ENCODE results near the gene UQCRC2. TPM values are rescaled to one million over a fixed set of nuclear protein-coding genes. Genes with fewer than 3 reads are reported as not detected.

The UQCRC2 gene
- polyA plus RNA-seq, 2 of the 4 experiments (the other 2 are of a cell fraction): 237 to 295 TPM

DNA sequence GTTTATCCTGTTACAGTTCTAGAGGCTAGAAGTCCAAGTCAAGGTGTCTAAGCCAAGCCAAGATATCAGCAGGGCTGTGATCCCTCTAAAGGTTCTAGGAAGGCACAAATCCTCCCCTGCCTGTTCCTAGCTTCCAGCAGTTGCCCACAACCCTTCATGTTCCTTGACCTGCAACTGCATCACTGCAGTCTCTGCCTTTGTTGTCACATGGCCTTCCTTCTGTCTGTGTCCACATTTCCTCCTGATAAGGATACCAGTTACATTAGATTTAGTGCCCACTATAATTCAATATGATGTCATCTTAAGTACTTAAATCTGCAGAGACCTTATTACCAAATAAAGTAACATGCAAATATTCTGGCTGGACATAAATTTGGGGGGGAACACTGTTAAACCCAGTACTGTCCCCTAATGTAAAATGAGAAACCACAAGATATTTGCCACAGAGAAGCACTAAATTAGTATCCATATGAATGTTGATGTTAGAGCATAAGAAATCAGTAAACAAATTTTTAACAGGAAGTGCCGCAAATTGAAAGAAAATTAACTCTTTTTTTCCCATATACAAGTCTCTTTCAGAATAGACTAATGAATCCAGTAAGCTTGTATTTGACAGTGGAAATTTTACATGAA lies 4.7 kb downstream of the UQCRC2 start:
- DNase-seq (ENCODE audit: low read depth in 1 of 2, low spot score in 1 of 2) (no peak), FAIRE-seq (no peak), ATAC-seq (no peak)
- TF ChIP-seq KDM1A (IDR thresholded peaks at IDR 0.05; ENCODE audit: low read depth) (no peak), FOSL2 (IDR thresholded peaks at IDR 0.05) (no peak), FOSL2 (CRISPR knock-in tag; IDR thresholded peaks at IDR 0.05) (no peak), E2F6 (IDR thresholded peaks at IDR 0.05; ENCODE audit: borderline replicate concordance, low read depth) (no peak), HEYL (CRISPR knock-in tag; IDR thresholded peaks at IDR 0.05) (no peak), EHF (CRISPR knock-in tag; IDR thresholded peaks at IDR 0.05) (no peak), TP53 (CRISPR knock-in tag; IDR thresholded peaks at IDR 0.05) (no peak), FOSB (CRISPR knock-in tag; IDR thresholded peaks at IDR 0.05) (no peak), NR3C1 (IDR thresholded peaks at IDR 0.05) (no peak), CTCF (IDR thresholded peaks at IDR 0.05) (no peak), ZFP36 (IDR thresholded peaks at IDR 0.05; ENCODE audit: borderline replicate concordance, partially characterized antibody) (no peak), CBX8 (IDR thresholded peaks at IDR 0.05) (no peak), HDAC2 (IDR thresholded peaks at IDR 0.05) (no peak)
- TF ChIP-seq, protein P1, sequence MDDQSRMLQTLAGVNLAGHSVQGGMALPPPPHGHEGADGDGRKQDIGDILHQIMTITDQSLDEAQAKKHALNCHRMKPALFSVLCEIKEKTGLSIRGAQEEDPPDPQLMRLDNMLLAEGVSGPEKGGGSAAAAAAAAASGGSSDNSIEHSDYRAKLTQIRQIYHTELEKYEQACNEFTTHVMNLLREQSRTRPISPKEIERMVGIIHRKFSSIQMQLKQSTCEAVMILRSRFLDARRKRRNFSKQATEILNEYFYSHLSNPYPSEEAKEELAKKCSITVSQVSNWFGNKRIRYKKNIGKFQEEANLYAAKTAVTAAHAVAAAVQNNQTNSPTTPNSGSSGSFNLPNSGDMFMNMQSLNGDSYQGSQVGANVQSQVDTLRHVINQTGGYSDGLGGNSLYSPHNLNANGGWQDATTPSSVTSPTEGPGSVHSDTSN (IDR thresholded peaks at IDR 0.05): no peak
- TF ChIP-seq, protein P2, sequence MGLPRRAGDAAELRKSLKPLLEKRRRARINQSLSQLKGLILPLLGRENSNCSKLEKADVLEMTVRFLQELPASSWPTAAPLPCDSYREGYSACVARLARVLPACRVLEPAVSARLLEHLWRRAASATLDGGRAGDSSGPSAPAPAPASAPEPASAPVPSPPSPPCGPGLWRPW (IDR thresholded peaks at IDR 0.05): no peak
- ChIA-PET POLR2A (no interaction called here), CTCF (interaction anchor here (1.1 kb wide), 1 partner anchor 231 kb away, joined by 4 read pairs; no protein-coding TSS in a partner anchor)
- Histone ChIP-seq H3K4me1 (peaks cover 8% of the 10 kb centered on the region; the same call in 2 of the 3 replicates), H3K9me3 (no peaks in the 10 kb centered on the region), H3K4me3 (no peak overlapping the region), H3K4me2 (no peak overlapping the region), H3K27ac (no peak overlapping the region)
- WGBS (ENCODE audit: missing lambda C conversion rate): 90% methylated on average over 1 of the region's 1 CpG

- POLR2A ChIA-PET: no interaction called here
- H3K4me2 ChIP-seq: no peak overlapping the region
- TF ChIP-seq NPAS2 (CRISPR knock-in tag; IDR thresholded peaks at IDR 0.05; ENCODE audit: borderline replicate concordance) (no peak), RFX5 (IDR thresholded peaks at IDR 0.05) (no peak), FOSL2 (IDR thresholded peaks at IDR 0.05) (no peak), FOSL2 (CRISPR knock-in tag; IDR thresholded peaks at IDR 0.05) (no peak)
- TF ChIP-seq, protein P2 (IDR thresholded peaks at IDR 0.05): no peak
- TF ChIP-seq, protein P3, sequence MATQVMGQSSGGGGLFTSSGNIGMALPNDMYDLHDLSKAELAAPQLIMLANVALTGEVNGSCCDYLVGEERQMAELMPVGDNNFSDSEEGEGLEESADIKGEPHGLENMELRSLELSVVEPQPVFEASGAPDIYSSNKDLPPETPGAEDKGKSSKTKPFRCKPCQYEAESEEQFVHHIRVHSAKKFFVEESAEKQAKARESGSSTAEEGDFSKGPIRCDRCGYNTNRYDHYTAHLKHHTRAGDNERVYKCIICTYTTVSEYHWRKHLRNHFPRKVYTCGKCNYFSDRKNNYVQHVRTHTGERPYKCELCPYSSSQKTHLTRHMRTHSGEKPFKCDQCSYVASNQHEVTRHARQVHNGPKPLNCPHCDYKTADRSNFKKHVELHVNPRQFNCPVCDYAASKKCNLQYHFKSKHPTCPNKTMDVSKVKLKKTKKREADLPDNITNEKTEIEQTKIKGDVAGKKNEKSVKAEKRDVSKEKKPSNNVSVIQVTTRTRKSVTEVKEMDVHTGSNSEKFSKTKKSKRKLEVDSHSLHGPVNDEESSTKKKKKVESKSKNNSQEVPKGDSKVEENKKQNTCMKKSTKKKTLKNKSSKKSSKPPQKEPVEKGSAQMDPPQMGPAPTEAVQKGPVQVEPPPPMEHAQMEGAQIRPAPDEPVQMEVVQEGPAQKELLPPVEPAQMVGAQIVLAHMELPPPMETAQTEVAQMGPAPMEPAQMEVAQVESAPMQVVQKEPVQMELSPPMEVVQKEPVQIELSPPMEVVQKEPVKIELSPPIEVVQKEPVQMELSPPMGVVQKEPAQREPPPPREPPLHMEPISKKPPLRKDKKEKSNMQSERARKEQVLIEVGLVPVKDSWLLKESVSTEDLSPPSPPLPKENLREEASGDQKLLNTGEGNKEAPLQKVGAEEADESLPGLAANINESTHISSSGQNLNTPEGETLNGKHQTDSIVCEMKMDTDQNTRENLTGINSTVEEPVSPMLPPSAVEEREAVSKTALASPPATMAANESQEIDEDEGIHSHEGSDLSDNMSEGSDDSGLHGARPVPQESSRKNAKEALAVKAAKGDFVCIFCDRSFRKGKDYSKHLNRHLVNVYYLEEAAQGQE (IDR thresholded peaks at IDR 0.05): no peak
- WGBS (ENCODE audit: missing lambda C conversion rate): 83% methylated on average over 3 of the region's 3 CpGs
- H3K27ac ChIP-seq: no peak overlapping the region
- ATAC-seq: no peak
- no peak overlapping the region for H3K4me3 ChIP-seq
- CTCF ChIA-PET: interaction anchor here (1.2 to 1.7 kb wide), 4 partner anchors 8 to 229 kb away, joined by 3 to 9 read pairs (median 6); no protein-coding TSS in a partner anchor
- no peaks in the 10 kb centered on the region for H3K9me3 ChIP-seq
- DNase-seq (ENCODE audit: low read depth in 1 of 2, low spot score in 1 of 2): no peak
- no peak for FAIRE-seq
- H3K4me1 ChIP-seq: peaks cover 8% of the 10 kb centered on the region; the same call in 2 of the 3 replicates
Measured at GRCh38 chr16:21959050-21959449, 5.9 kb downstream of the UQCRC2 start.
